GM19463 (cell line): ENCODE data around the gene MYO1H.

Experiments
- ATAC-seq: cut with Tn5 transposase; IDR thresholded peaks from one replicate; pipeline ENCODE4 v1.9.1; 2021; ENCODE audit warnings: mild to moderate bottlenecking, moderate library complexity; ENCODE audit not compliant: unreplicated experiment

Gene MYO1H

DNA sequence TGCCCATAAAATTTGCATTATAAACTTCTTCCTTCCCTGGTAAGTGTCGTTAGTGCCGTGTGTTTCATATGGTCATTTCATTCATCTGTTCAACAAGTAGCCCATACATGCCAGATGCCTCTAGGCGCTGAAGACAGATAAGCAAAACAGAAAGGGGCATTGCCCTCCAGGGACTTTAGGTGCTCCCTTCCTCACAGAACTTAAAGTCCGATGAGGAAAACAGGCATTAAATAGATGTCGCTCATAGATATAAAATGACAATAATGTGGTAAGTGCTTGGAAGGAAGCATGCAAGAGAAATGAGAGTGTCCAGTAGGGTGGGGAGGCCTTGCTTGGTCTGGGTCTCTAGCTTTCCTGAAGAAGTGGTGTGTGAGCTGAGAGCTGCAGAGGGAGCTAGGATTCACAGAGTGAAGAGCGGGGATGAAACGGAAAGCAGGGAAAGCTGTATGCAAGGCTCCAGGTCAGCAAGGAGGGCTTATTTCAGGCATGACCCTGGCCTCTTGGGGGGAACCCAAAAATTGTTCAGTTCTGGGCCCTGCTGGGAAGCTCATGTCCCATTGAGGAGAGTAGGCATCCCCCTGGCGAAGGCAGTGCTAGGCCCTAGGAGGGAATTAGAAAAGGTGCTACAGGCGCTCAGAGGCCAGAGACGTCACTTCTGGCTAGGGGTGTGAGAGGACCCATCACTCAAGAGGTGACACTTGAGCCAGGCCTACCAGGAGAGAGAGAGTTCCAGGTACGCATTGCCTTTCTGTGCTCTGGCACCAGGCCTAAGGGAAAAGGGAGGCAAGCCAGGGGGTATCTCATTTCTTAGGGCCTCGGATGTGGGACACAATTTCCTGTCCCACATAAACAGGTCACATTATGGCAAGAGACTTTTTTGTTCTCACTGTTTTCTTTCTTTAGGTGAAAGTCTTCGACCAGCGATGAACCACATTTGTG, 141.6 kb downstream of the MYO1H start:
- no peak for ATAC-seq

GRCh38 chr12:109489955-109490565, 142.4 kb downstream of the MYO1H start:
- no peak for ATAC-seq

DNA sequence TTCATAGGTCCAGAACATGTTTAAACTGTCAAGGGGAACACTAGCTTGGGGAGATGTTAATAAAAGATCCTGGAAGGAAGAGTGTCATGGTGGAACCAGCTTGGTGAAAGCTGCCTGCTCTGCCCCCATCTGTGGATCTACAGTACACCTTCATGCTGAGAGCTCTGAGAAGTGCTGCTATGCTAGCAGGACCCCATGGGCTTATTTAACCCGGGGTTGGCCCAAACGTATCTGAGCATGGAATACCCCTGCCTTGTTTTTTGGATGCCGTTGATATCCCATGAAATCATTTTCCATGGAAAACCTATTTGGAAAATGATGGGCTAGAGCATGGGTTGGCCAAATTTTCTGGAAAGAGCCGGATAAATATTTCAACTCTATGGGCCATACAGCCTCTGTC, 144.0 kb downstream of the MYO1H start:
- no peak for ATAC-seq

DNA sequence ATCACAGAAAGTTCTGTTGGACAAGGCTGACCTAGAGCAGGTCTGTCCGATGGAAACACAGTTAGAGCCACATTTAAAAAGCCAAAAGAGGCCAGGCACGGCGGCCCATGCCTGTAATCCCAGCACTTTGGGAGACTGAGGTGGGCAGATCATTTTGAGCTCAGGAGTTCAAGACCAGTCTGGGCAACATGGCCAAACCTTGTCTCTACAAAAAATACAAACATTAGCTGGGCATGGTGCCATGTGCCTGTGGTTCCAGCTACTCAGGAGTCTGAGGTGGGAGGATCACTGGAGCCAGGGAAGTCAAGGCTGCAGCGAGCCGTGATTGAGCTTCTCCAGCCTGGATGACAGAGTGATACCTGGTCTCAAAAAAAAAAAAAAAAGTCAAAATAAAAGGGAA, 144.7 kb downstream of the MYO1H start:
- ATAC-seq = no peak

DNA sequence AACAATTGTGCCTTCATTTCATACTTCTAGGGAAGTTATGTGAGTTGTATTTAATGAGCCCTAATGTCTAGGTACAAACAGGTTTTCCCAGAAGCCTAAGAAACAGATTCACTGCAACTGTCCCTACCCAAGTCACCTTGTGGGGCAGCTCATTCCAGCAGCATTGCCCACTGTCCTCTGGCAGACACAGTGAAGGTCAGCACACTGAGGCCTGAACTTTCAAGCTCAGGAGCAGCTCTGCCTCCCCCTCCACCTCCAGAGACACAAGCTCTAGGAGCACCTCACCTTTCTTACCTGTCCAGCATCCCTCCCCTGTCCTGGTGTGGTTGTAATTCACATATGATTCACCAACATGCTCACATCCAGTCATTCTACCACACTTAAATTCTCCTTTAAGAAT, 145.4 kb downstream of the MYO1H start:
- ATAC-seq = no peak

- no peak for ATAC-seq
Observed at GRCh38 chr12:109493938-109494337, 146.2 kb downstream of the MYO1H start.

DNA sequence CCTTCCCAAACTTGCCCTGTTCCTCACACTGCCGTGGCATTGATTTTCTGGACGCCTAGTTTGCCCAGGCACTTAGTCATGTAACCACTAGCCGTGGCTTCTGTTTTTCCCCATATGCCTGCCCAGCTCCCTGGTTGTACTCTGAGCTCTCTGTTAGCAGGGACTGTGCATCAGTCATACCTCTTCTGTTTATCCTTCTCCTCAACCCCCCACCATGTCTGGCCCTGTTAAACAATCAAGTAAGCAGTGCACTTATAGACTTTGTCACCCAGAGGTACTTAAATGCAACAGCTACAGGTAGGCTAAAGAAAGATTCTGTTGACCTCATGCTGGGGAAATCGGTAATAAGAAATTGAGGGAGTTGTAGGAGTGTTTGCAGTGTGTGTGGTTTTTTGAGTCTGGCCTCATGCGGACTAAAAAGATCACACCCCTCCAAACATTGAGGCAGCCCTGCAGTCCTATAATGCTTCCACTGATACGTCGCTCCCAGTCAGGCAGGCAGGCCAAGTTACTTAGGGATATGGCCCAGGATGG, 146.7 kb downstream of the MYO1H start:
- ATAC-seq = no peak

DNA sequence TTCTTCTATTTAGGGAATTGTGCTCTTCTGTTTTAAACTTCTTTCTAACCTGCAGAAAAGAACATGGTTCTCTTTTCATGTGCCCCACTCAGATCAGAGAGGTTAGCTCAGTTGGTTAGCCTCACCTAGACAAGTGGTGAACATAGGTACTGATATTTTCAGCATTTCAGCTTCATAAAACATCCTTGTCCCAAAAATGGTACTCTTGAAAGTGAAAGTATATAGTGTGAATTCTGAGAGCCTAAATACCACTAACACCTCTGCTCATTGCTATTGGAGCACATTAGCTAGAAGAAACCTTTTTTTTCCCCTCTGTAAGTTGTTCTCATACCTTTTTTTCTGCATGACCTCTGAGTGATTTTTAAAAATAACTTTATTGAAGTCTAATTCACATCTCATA, 147.3 kb downstream of the MYO1H start:
- no peak for ATAC-seq

GRCh38 chr12:109496306-109496705, 148.6 kb downstream of the MYO1H start:
- no peak for ATAC-seq

DNA sequence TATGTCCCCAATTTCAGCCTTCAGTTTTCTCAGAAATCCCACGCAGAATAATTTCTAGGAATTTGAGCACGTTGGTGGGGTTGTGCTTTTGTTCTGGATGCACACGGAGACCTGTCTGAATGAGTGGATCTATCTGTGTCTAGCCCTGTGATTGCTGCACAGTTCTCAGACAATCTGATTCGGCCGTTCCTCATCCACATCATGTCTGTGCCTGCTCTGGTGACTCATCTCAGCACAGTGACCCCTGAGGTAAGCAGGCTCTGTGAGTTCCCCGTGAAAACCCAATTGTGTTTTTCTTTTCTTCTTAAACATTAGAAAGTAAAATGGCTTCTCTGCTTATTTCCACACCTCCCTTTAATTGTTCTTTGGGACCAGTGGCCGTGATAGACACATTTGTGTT, 150.0 kb downstream of the MYO1H start:
- no peak for ATAC-seq
